ENCODE results near the gene FARSB. TPM values are rescaled to one million over a fixed set of nuclear protein-coding genes. Genes with fewer than 3 reads are reported as not detected.

FARSB gene
- total RNA-seq (2021; ENCODE audit: unreplicated experiment), result 50.7 TPM
- polyA plus RNA-seq (2012), result 23.0 and 33.0 TPM in 2 replicates
- percentile 95 among the genes with signal in this experiment for Bru-seq, nascent RNA
- BruChase-seq, experiment 1, labeled RNA remaining after a 6-hour chase, result percentile 88 among the genes with signal in this experiment
- BruChase-seq, experiment 2, labeled RNA remaining after a 2-hour chase, result percentile 87 among the genes with signal in this experiment
- long read RNA-seq, transcript FARSB-201 (17 exons, 3,369 nt), result major isoform, 131 of 175 reads
- long read RNA-seq, partial matches to known transcripts, result 14 of 175 reads
- long read RNA-seq, other reads (novel, unspliced or antisense), result 30 of 175 reads

DNA sequence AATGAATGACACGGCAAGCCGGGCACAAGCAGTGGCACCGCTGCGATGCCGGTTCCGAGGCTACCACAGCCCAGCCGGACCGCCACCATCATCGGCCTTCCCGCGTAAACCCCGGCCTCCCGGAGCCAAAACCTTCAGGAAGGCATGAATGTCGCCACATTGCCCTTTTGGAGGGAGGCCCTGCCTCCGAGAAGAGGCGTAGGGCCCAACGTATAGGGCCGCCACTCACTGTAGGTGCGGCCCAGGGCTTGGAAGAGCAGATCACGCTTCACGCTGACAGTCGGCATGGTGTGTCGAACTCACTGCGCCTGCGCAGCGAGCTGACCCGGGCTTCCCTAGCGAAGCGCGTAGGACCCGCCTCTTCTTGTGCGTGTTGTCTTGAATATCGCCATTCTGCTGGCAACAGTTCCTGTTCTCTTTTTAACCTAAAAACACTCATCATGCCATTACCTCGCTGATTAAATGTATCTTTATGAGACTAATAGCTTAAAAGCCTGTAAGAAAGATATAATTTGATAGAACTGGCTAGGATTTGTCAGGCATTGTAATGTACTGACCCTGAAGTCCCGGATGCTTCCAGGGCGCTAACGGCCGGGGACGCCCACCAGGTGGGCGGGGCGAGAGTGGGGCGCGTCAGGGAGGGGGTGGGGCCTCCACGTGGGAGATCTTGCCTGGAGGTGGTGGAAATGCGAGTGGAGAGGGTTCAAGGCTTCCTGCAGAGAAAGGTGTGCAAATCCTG is at the start of gene FARSB:
Gene FARSB, minus strand, starts transcription at position 306 of the 739 bp plus-strand sequence. Its CDS starts 19 bp downstream, at position 287.
- CTCF ChIA-PET, result interaction anchor here (1.0 kb wide), 1 partner anchor 338 kb away, joined by 3 read pairs; no protein-coding TSS in a partner anchor
- TF ChIP-seq ELF1 (IDR thresholded peaks at IDR 0.05; ENCODE audit: borderline replicate concordance, low read depth), result no peak
- TF ChIP-seq, protein P1, sequence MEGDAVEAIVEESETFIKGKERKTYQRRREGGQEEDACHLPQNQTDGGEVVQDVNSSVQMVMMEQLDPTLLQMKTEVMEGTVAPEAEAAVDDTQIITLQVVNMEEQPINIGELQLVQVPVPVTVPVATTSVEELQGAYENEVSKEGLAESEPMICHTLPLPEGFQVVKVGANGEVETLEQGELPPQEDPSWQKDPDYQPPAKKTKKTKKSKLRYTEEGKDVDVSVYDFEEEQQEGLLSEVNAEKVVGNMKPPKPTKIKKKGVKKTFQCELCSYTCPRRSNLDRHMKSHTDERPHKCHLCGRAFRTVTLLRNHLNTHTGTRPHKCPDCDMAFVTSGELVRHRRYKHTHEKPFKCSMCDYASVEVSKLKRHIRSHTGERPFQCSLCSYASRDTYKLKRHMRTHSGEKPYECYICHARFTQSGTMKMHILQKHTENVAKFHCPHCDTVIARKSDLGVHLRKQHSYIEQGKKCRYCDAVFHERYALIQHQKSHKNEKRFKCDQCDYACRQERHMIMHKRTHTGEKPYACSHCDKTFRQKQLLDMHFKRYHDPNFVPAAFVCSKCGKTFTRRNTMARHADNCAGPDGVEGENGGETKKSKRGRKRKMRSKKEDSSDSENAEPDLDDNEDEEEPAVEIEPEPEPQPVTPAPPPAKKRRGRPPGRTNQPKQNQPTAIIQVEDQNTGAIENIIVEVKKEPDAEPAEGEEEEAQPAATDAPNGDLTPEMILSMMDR (IDR thresholded peaks at IDR 0.05 in 2 of 3, conservative IDR thresholded peaks at IDR 0.05 in 1 of 3; ENCODE audit: borderline replicate concordance in 1 of 3, insufficient read depth in 1 of 3, low read depth in 2 of 3, low read length in 2 of 3), result no peak
- no peak for TF ChIP-seq ZNF274 (IDR thresholded peaks at IDR 0.05; ENCODE audit: low read depth, low read length)
- no peak for TF ChIP-seq EZH2 (IDR thresholded peaks at IDR 0.05)
- peak; percentile 89 for TF ChIP-seq EGR1 (IDR thresholded peaks at IDR 0.05; ENCODE audit: low read depth)
- TF ChIP-seq POLR2AphosphoS5 (IDR thresholded peaks at IDR 0.05; ENCODE audit: low read depth, low read length), result peak; percentile 65
- TF ChIP-seq CEBPB (IDR thresholded peaks at IDR 0.05; ENCODE audit: low read depth), result no peak
- TF ChIP-seq CBX3 (IDR thresholded peaks at IDR 0.05; ENCODE audit: low read depth), result 0 out of 2 replicates have a peak, but pooled peaks have one; percentile 6
- TF ChIP-seq, protein P2, sequence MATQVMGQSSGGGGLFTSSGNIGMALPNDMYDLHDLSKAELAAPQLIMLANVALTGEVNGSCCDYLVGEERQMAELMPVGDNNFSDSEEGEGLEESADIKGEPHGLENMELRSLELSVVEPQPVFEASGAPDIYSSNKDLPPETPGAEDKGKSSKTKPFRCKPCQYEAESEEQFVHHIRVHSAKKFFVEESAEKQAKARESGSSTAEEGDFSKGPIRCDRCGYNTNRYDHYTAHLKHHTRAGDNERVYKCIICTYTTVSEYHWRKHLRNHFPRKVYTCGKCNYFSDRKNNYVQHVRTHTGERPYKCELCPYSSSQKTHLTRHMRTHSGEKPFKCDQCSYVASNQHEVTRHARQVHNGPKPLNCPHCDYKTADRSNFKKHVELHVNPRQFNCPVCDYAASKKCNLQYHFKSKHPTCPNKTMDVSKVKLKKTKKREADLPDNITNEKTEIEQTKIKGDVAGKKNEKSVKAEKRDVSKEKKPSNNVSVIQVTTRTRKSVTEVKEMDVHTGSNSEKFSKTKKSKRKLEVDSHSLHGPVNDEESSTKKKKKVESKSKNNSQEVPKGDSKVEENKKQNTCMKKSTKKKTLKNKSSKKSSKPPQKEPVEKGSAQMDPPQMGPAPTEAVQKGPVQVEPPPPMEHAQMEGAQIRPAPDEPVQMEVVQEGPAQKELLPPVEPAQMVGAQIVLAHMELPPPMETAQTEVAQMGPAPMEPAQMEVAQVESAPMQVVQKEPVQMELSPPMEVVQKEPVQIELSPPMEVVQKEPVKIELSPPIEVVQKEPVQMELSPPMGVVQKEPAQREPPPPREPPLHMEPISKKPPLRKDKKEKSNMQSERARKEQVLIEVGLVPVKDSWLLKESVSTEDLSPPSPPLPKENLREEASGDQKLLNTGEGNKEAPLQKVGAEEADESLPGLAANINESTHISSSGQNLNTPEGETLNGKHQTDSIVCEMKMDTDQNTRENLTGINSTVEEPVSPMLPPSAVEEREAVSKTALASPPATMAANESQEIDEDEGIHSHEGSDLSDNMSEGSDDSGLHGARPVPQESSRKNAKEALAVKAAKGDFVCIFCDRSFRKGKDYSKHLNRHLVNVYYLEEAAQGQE (IDR thresholded peaks at IDR 0.05; ENCODE audit: low read depth), result no peak
- no peak for TF ChIP-seq EZH2phosphoT487 (IDR thresholded peaks at IDR 0.05; ENCODE audit: borderline replicate concordance)
- TF ChIP-seq ZFX (IDR thresholded peaks at IDR 0.05), result peak; percentile 94
- TF ChIP-seq FOSL1 (IDR thresholded peaks at IDR 0.05; ENCODE audit: low read depth), result no peak
- TF ChIP-seq TCF7L2 (IDR thresholded peaks at IDR 0.05; ENCODE audit: borderline replicate concordance, extremely low read depth, insufficient read depth, insufficient read length), result no peak
- TF ChIP-seq, protein P3, sequence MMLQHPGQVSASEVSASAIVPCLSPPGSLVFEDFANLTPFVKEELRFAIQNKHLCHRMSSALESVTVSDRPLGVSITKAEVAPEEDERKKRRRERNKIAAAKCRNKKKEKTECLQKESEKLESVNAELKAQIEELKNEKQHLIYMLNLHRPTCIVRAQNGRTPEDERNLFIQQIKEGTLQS (IDR thresholded peaks at IDR 0.05), result no peak
- peak; percentile 98 for TF ChIP-seq SIN3A (IDR thresholded peaks at IDR 0.05; ENCODE audit: low read depth)
- peak; percentile 88 for TF ChIP-seq SP1 (IDR thresholded peaks at IDR 0.05; ENCODE audit: low read depth)
- no peak for TF ChIP-seq SRF (IDR thresholded peaks at IDR 0.05; ENCODE audit: low read depth)
- no peak for TF ChIP-seq JUND (IDR thresholded peaks at IDR 0.05)

More for the DNA sequence above, at the start of gene FARSB:
- peaks cover 57% of the 10 kb centered on the region for H3K79me2 ChIP-seq (ENCODE audit: insufficient read depth, low read length)
- ChIA-PET RAD21 (ENCODE audit: low non-redundant PET in 1 of 2, low total read pairs in 2 of 2, uncharacterized antibody in 2 of 2, unreplicated experiment in 2 of 2) (no interaction called here), POLR2A (no interaction called here)
- peak within 1 kb of the TSS; percentile 67 for H3K27ac ChIP-seq (ENCODE audit: low read depth, low read length)
- ATAC-seq, result peak; percentile 89
- intact Hi-C loops (cut with micrococcal nuclease), result no loop called here
- DNase-seq (ENCODE audit: low read depth, low spot score), result peak; percentile 92
- H3K4me1 ChIP-seq (ENCODE audit: control insufficient read depth in 1 of 2, insufficient read depth in 2 of 2, low read length in 2 of 2), result peaks cover 0 to 22% of the 10 kb centered on the region in 2 experiments; a peak in 2 of 4 replicates
- H2AFZ ChIP-seq (ENCODE audit: low read depth, low read length, poor library complexity, severe bottlenecking), result peak within 1 kb of the TSS; percentile 90
- no peaks in the 10 kb centered on the region for H3K27me3 ChIP-seq (ENCODE audit: insufficient read depth, low read length)
- H3K36me3 ChIP-seq (ENCODE audit: control insufficient read depth in 1 of 2, insufficient read depth in 2 of 2, low read length in 2 of 2), result no peaks in the 10 kb centered on the region
- H3K4me3 ChIP-seq (replicated peaks in 1 of 2; ENCODE audit: low read depth in 1 of 2, low read length in 2 of 2), result peak within 1 kb of the TSS; percentile 88 to 96
- no peaks in the 10 kb centered on the region for H3K9me2 ChIP-seq (ENCODE audit: insufficient read depth)
- no peaks in the 10 kb centered on the region for H3K9me3 ChIP-seq (ENCODE audit: control insufficient read depth in 1 of 2, insufficient read depth in 1 of 2, low read depth in 1 of 2, low read length in 2 of 2)
- H3K9ac ChIP-seq (ENCODE audit: low read length), result peak within 1 kb of the TSS; percentile 90
- peak within 1 kb of the TSS; percentile 90 for H3K4me2 ChIP-seq (ENCODE audit: low read length)
- no TSS peak for BruUV-seq (replicated peaks)
- H4K20me1 ChIP-seq (ENCODE audit: insufficient read depth), result no peaks in the 10 kb centered on the region
